CD8-positive, alpha-beta memory T cell (primary cell): ENCODE results near the gene RBM12. TPM values are rescaled to one million over a fixed set of nuclear protein-coding genes. Genes with fewer than 3 reads are reported as not detected.

Experiments used
- CTCF ChIA-PET: fragments of 350-600 bp; sonication (Branson Sonifier 250); formaldehyde crosslinking; loops from one replicate; lab custom pipeline; 2021; ENCODE audit warnings: antibody characterized with exemption; lab: Charles Lee
- POLR2A ChIA-PET: fragments of 350-600 bp; sonication (Branson Sonifier 250); formaldehyde crosslinking; loops from one replicate; lab custom pipeline; 2021; ENCODE audit warnings: antibody characterized with exemption; lab: Charles Lee
- DNase-seq, 5 donors: peaks; one replicate each; pipeline versions ENCODE4 v3.0.0 to v3.0.0-alpha.2; 2020 to 2022; ENCODE audit warnings: mixed read lengths in 1 of 5
- H3K27ac ChIP-seq: one replicate; pipeline ENCODE4 v1.7.0; 2013; ENCODE audit warnings: low read depth, mild to moderate bottlenecking, low read length, moderate library complexity
- H3K27me3 ChIP-seq: 2 replicates; pipeline ENCODE4 v1.7.0; 2013; ENCODE audit warnings: low read length, mild to moderate bottlenecking; ENCODE audit not compliant: insufficient read depth, poor library complexity, severe bottlenecking
- H3K36me3 ChIP-seq: 2 replicates; pipeline ENCODE4 v1.7.0; 2013; ENCODE audit warnings: mild to moderate bottlenecking, low read length, moderate library complexity; ENCODE audit not compliant: insufficient read depth
- H3K4me1 ChIP-seq: 2 replicates; pipeline ENCODE4 v1.7.0; 2013; ENCODE audit warnings: mild to moderate bottlenecking, low read length, moderate library complexity; ENCODE audit not compliant: insufficient read depth
- H3K4me3 ChIP-seq: 2 replicates; pipeline ENCODE4 v1.7.0; 2013; ENCODE audit warnings: mild to moderate bottlenecking, low read length
- H3K9me3 ChIP-seq: 2 replicates; pipeline ENCODE4 v1.7.0; 2013; ENCODE audit warnings: mild to moderate bottlenecking, low read length
- H3K27ac Mint-ChIP-seq, 8 donors: one replicate each; pipeline ENCODE4 v1.8.0; 2020 to 2021; ENCODE audit warnings: mixed read lengths in 8 of 8, mild to moderate bottlenecking in 6 of 8, inconsistent platforms in 3 of 8, moderate library complexity in 3 of 8
- H3K27me3 Mint-ChIP-seq, 2 donors: one replicate each; pipeline ENCODE4 v1.8.0; 2020 to 2021; ENCODE audit warnings: mixed read lengths in 2 of 2, mild to moderate bottlenecking in 1 of 2, moderate library complexity in 1 of 2
- H3K36me3 Mint-ChIP-seq, 3 donors: one replicate each; pipeline ENCODE4 v1.8.0; 2020 to 2021; ENCODE audit warnings: mixed read lengths in 3 of 3, inconsistent platforms in 1 of 3, mild to moderate bottlenecking in 1 of 3
- H3K4me1 Mint-ChIP-seq, 3 donors: one replicate each; pipeline ENCODE4 v1.8.0; 2020 to 2021; ENCODE audit warnings: mixed read lengths in 3 of 3, inconsistent platforms in 1 of 3, mild to moderate bottlenecking in 1 of 3
- H3K4me3 Mint-ChIP-seq, 7 donors: one replicate each; pipeline ENCODE4 v1.8.0; 2020 to 2021; ENCODE audit warnings: mixed read lengths in 7 of 7, mild to moderate bottlenecking in 6 of 7, moderate library complexity in 4 of 7, inconsistent platforms in 2 of 7
- H3K9me3 Mint-ChIP-seq, 5 donors: one replicate each; pipeline ENCODE4 v1.8.0; 2020 to 2022; ENCODE audit warnings: mixed read lengths in 5 of 5, mild to moderate bottlenecking in 3 of 5, moderate library complexity in 2 of 5, inconsistent platforms in 1 of 5
- polyA plus RNA-seq: library from polyadenylated mRNA; unstranded; fragments of 300-500 nt; fragmentation: Illumina TruSeq; gene quantifications from one replicate; pipeline ENCODE4 v1.2.3, GENCODE V29; 2021
- total RNA-seq, 2 experiments: library from RNA; stranded (reverse); gene quantifications; one replicate each; pipeline ENCODE4 v1.2.3, GENCODE V29; 2021

Gene RBM12
- total and polyA plus RNA-seq, 3 experiments from 2014 or later: 46.1 to 110 (median 103) TPM

DNA sequence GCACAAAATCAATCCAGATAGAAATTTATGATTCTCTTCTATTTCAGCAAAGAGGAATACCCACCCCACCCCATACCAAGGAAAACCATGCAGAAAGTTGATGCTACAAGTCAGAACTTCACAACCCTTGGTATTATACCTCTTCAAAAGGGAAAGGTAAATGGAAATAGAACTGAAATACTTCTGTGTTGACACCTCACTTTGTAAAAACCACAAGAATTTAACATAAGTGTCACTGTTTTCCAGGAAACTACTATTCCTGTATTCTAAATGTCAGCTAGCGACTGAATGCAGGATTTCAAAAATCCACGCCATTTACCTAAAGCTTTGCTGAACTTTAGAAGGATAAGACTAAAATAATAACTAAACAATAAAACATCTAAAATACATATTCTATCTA, 3.6 kb downstream of the RBM12 start:
- CTCF ChIA-PET: interaction anchor here (1.9 kb wide), 1 partner anchor 42 kb away, joined by 6 read pairs; no protein-coding TSS in a partner anchor
- peaks cover 66 to 79% (median 74%) of the 10 kb centered on the region in 3 donors for H3K4me1 Mint-ChIP-seq
- Histone ChIP-seq H3K36me3 (no peaks in the 10 kb centered on the region), H3K4me3 (peak overlapping the region; percentile 11), H3K9me3 (no peaks in the 10 kb centered on the region), H3K27me3 (no peaks in the 10 kb centered on the region), H3K27ac (no peak overlapping the region), H3K4me1 (peaks cover 70% of the 10 kb centered on the region)
- DNase-seq: no peak
- peak overlapping the region; percentile 33 to 100 (median 99) for H3K27ac Mint-ChIP-seq
- peaks cover 0 to 35% (median 1%) of the 10 kb centered on the region in 3 donors for H3K36me3 Mint-ChIP-seq
- H3K27me3 Mint-ChIP-seq: no peaks in the 10 kb centered on the region
- peak overlapping the region; percentile 86 to 98 (median 96) for H3K4me3 Mint-ChIP-seq
- no peaks in the 10 kb centered on the region for H3K9me3 Mint-ChIP-seq
- POLR2A ChIA-PET: interaction anchor here (0.6 to 1.3 kb wide), 2 partner anchors 42 to 52 kb away, joined by 4 read pairs; no protein-coding TSS in a partner anchor

DNA sequence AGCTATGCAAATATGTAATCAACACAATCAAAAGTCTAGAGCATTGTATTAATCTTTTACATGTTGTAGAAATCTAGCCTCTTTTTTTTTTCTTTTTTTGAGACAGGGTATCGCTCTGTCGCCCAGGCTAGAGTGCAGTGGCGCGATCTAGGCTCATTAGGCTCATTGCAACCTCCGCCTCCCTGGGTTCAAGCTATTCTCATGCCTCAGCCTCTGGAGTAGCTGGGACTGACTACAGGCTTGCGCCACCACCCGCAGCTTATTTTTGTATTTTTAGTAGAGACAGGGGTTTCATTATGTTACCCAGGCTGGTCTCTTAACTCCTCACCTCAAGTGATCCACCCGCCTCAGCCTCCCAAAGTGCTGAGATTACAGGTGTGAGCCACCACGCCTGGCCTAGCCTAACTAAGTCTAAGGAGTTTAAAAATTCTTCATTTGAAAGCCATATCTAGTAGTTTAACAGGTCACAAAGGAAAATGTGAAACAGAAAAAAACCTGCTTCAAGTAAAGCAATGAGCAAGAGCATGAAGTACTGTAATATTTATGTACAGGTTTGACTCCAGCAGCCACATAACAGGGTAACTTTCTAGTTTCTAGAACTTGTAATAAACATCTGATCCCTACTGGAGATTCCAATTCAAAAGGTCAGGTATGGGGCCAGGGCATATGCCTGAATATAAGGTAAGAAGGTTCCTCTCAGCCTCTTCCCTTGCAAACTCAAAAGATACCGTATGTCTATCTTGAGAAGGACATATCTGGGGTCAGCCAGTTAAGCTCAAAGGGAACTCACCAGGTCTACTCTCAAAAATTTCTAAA, 4.4 kb downstream of the RBM12 start:
- Mint-ChIP-seq H3K36me3 (peaks cover 0 to 35% (median 1%) of the 10 kb centered on the region in 3 donors), H3K27ac (peak overlapping the region; percentile 26 to 100 (median 99)), H3K27me3 (no peaks in the 10 kb centered on the region), H3K9me3 (no peaks in the 10 kb centered on the region), H3K4me1 (peaks cover 66 to 79% (median 74%) of the 10 kb centered on the region in 3 donors), H3K4me3 (peak overlapping the region; percentile 86 to 98 (median 96))
- H3K9me3 ChIP-seq: no peaks in the 10 kb centered on the region
- peaks cover 70% of the 10 kb centered on the region for H3K4me1 ChIP-seq
- peak overlapping the region; percentile 13 for H3K27ac ChIP-seq
- H3K36me3 ChIP-seq: peaks cover 3% of the 10 kb centered on the region
- H3K4me3 ChIP-seq: peak overlapping the region; percentile 11
- POLR2A ChIA-PET: interaction anchor here (0.6 to 1.3 kb wide), 4 partner anchors 26 to 53 kb away, joined by 4 to 6 read pairs (median 4); partner anchors contain the start of gene SPAG4
- CTCF ChIA-PET: interaction anchor here (1.9 kb wide), 1 partner anchor 41 kb away, joined by 6 read pairs; no protein-coding TSS in a partner anchor
- H3K27me3 ChIP-seq: no peaks in the 10 kb centered on the region
- DNase-seq: no peak

DNA sequence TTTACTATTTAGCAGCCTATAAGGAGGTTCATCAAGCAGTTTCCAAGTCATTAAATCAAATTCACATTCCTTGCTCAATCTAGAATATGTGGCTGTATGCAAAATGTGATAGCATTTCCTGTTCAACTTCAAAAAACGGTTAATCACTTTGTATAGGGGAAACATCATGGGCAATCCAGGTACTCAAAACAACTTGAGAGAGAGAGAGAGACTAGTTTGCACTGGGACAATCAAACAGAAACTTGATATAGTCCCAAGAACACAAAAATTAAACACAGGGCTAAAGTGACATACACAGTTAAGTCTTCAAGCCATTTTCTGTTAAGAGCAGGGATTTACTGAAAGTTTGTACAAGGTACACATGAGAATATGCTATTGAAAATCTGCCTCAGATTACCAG, 7.4 kb downstream of the RBM12 start:
- H3K27me3 ChIP-seq: no peaks in the 10 kb centered on the region
- Mint-ChIP-seq H3K9me3 (no peaks in the 10 kb centered on the region), H3K27me3 (no peaks in the 10 kb centered on the region), H3K4me1 (peaks cover 46 to 59% (median 54%) of the 10 kb centered on the region in 3 donors), H3K36me3 (peaks cover 0 to 19% (median 2%) of the 10 kb centered on the region in 3 donors), H3K27ac (peak overlapping the region; percentile 0 to 92 (median 70)), H3K4me3 (peak overlapping the region; percentile 4 to 75 (median 59))
- H3K27ac ChIP-seq: no peak overlapping the region
- H3K36me3 ChIP-seq: peaks cover 29% of the 10 kb centered on the region
- CTCF ChIA-PET: interaction anchor here (1.5 kb wide), 1 partner anchor 56 kb away, joined by 4 read pairs; no protein-coding TSS in a partner anchor
- H3K9me3 ChIP-seq: no peaks in the 10 kb centered on the region
- peak in 1 of 5 donors; percentile 11 for DNase-seq
- peaks cover 65% of the 10 kb centered on the region for H3K4me1 ChIP-seq
- POLR2A ChIA-PET: no interaction called here
- no peak overlapping the region for H3K4me3 ChIP-seq

DNA sequence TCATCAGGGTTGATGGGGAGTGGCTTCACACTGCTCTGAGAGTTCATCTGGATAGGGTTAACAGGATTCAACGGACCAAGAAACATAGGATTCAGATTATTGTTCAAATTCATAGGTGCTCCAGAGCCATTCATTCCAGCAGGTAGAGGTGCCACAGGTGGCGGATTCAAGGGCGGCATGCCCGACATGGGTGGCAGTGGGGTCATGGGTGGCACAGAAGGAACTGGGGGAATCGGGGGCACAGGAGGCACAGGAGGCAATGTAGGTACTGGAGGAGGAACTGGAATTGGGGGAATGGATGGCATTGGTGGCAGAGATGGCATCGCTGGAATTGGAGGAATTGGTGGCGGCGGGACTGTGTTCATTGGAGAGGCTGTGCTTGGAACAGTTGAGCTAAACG, 10.3 kb downstream of the RBM12 start:
- Mint-ChIP-seq H3K27me3 (no peaks in the 10 kb centered on the region), H3K4me1 (peaks cover 43 to 59% (median 49%) of the 10 kb centered on the region in 3 donors), H3K36me3 (peaks cover 0 to 36% (median 3%) of the 10 kb centered on the region in 3 donors), H3K27ac (no peak overlapping the region), H3K9me3 (no peaks in the 10 kb centered on the region), H3K4me3 (no peak overlapping the region)
- CTCF ChIA-PET: interaction anchor here (1.7 kb wide), 1 partner anchor 35 kb away, joined by 6 read pairs; no protein-coding TSS in a partner anchor
- Histone ChIP-seq H3K27me3 (no peaks in the 10 kb centered on the region), H3K4me1 (peaks cover 44% of the 10 kb centered on the region), H3K4me3 (no peak overlapping the region), H3K36me3 (peaks cover 34% of the 10 kb centered on the region), H3K9me3 (no peaks in the 10 kb centered on the region), H3K27ac (no peak overlapping the region)
- no peak for DNase-seq
- POLR2A ChIA-PET: interaction anchor here (0.9 kb wide), 1 partner anchor 10 kb away, joined by 3 read pairs; the partner anchor contains the start of genes CPNE1 and RBM12

DNA sequence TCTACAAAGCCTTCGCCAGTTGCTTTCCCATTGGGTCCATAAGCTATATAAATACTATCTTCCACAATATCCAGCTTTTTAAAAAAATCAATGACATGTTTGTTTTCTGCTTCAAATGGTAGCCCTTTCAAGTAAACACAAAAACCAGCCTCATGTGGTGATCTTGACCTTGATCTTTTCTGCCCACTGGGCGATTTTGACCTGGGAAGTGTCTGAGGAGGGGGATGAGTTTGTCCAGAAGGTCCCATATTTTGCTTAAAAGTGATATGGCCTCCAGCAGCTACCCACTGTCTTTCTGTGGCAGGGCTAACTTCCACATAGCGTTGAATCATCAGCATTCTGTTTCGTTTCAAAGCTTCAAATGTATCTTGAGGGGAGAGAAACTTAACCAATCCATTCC, 10.8 kb downstream of the RBM12 start:
- Mint-ChIP-seq H3K36me3 (peaks cover 0 to 38% (median 3%) of the 10 kb centered on the region in 3 donors), H3K4me3 (no peak overlapping the region), H3K4me1 (peaks cover 43 to 59% (median 49%) of the 10 kb centered on the region in 3 donors), H3K9me3 (no peaks in the 10 kb centered on the region), H3K27ac (no peak overlapping the region), H3K27me3 (no peaks in the 10 kb centered on the region)
- POLR2A ChIA-PET: interaction anchor here (0.8 kb wide), 1 partner anchor 10 kb away, joined by 4 read pairs; no protein-coding TSS in a partner anchor
- CTCF ChIA-PET: interaction anchor here (1.2 to 1.7 kb wide), 2 partner anchors 14 to 35 kb away, joined by 3 to 6 read pairs; no protein-coding TSS in a partner anchor
- no peaks in the 10 kb centered on the region for H3K27me3 ChIP-seq
- H3K36me3 ChIP-seq: peaks cover 34% of the 10 kb centered on the region
- H3K4me1 ChIP-seq: peaks cover 38% of the 10 kb centered on the region
- no peaks in the 10 kb centered on the region for H3K9me3 ChIP-seq
- H3K27ac ChIP-seq: no peak overlapping the region
- DNase-seq: no peak
- H3K4me3 ChIP-seq: no peak overlapping the region

DNA sequence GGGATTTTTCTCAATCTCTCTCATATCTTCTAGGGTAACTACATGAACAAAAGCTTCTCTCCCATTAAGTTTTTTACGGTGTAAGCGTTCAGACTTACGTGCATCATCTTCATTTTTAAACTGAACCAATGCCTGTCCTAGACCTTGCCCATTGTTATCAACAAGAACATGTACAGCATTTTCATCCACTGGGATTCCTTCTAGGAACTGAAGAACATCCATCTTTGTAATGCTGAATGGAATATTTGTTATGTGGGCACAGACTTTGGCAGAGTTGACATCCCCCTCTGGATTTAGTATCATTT, 11.3 kb downstream of the RBM12 start:
- H3K36me3 Mint-ChIP-seq: peaks cover 0 to 40% (median 5%) of the 10 kb centered on the region in 3 donors
- DNase-seq: no peak
- no peak overlapping the region for H3K4me3 ChIP-seq
- H3K9me3 Mint-ChIP-seq: no peaks in the 10 kb centered on the region
- H3K27me3 Mint-ChIP-seq: no peaks in the 10 kb centered on the region
- H3K4me1 ChIP-seq: peaks cover 33% of the 10 kb centered on the region
- H3K4me1 Mint-ChIP-seq: peaks cover 44 to 59% (median 51%) of the 10 kb centered on the region in 3 donors
- no peak overlapping the region for H3K27ac ChIP-seq
- H3K36me3 ChIP-seq: peaks cover 34% of the 10 kb centered on the region
- H3K27ac Mint-ChIP-seq: no peak overlapping the region
- ChIA-PET POLR2A (interaction anchor here (0.8 kb wide), 1 partner anchor 11 kb away, joined by 4 read pairs; no protein-coding TSS in a partner anchor), CTCF (interaction anchor here (1.2 kb wide), 1 partner anchor 15 kb away, joined by 3 read pairs; no protein-coding TSS in a partner anchor)
- H3K27me3 ChIP-seq: no peaks in the 10 kb centered on the region
- no peak overlapping the region for H3K4me3 Mint-ChIP-seq
- H3K9me3 ChIP-seq: no peaks in the 10 kb centered on the region

DNA sequence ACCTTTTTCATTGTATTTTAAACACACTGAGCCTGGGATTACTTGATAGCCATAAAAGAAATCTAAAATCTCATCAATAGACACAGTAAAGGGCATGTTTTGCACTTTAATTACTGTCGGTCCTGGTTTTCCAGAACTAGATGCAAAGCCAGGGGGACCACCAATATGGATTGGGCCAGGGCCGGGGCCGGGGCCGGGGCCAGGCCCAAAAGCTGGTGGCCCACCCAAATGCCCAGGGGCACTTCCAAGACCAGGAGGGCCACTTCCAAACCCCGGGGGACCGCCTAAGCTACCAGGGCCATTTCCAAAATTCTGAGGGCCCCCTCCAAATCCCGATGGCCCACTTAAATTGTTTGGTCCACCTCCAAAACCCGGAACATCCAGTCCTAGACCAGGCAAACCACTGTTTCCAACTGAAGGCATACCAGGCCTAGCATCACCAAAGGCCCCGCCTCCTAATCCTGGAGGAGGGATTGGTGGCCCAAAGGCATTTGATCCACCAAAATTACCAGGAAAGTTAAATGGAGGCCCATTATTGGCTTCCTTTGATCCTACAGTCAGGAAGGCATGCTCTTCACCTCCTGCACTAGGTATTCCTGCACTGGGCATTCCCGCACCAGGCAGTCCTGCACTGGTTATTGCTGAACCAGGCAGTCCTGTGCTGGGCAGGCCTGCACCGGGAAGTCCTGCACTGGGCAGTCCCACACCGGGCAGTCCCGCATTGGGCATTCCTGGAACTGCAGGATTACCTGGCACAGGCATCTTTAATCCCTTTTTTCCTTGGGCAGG, 11.9 kb downstream of the RBM12 start:
- CTCF ChIA-PET: interaction anchor here (0.9 to 1.2 kb wide), 2 partner anchors 15 to 51 kb away, joined by 3 to 4 read pairs; no protein-coding TSS in a partner anchor
- no peaks in the 10 kb centered on the region for H3K9me3 Mint-ChIP-seq
- H3K4me3 ChIP-seq: no peak overlapping the region
- POLR2A ChIA-PET: no interaction called here
- peak overlapping the region in 1 of 8 donors; percentile 43 for H3K27ac Mint-ChIP-seq
- H3K4me1 Mint-ChIP-seq: peaks cover 44 to 57% (median 51%) of the 10 kb centered on the region in 3 donors
- peaks cover 34% of the 10 kb centered on the region for H3K36me3 ChIP-seq
- peaks cover 29% of the 10 kb centered on the region for H3K4me1 ChIP-seq
- no peak for DNase-seq
- H3K36me3 Mint-ChIP-seq: peaks cover 0 to 40% (median 5%) of the 10 kb centered on the region in 3 donors
- H3K27me3 Mint-ChIP-seq: no peaks in the 10 kb centered on the region
- no peaks in the 10 kb centered on the region for H3K9me3 ChIP-seq
- H3K4me3 Mint-ChIP-seq: no peak overlapping the region
- no peak overlapping the region for H3K27ac ChIP-seq
- no peaks in the 10 kb centered on the region for H3K27me3 ChIP-seq
